GM19238 (cell line): ENCODE data around the gene SRRM2.

Experiments
- DNase-seq: peaks from one replicate; pipeline ENCODE4 v3.0.0; 2011; ENCODE audit warnings: low spot score; ENCODE audit not compliant: insufficient read length

The SRRM2 gene

GRCh38 chr16:2819939-2820835 lies 67.7 kb downstream of the SRRM2 start:
- no peak for DNase-seq
